Endothelial cell (in vitro differentiated cells): ENCODE data around the gene PER2. TPM values are rescaled to one million over a fixed set of nuclear protein-coding genes. Genes with fewer than 3 reads are reported as not detected.

Source experiments
- DNase-seq: peaks from one replicate; pipeline ENCODE4 v3.0.0; 2021; ENCODE audit warnings: low spot score
- H3K27ac Mint-ChIP-seq: one replicate; pipeline ENCODE4 v1.8.0; 2021; ENCODE audit warnings: mixed read lengths, inconsistent platforms; ENCODE audit not compliant: unreplicated experiment
- H3K27me3 Mint-ChIP-seq: one replicate; pipeline ENCODE4 v1.8.0; 2021; ENCODE audit warnings: mild to moderate bottlenecking, moderate library complexity, mixed read lengths, inconsistent platforms; ENCODE audit not compliant: unreplicated experiment
- H3K36me3 Mint-ChIP-seq: one replicate; pipeline ENCODE4 v1.8.0; 2021; ENCODE audit warnings: mild to moderate bottlenecking, low read depth, mixed read lengths, inconsistent platforms; ENCODE audit not compliant: unreplicated experiment
- H3K4me1 Mint-ChIP-seq: one replicate; pipeline ENCODE4 v1.8.0; 2021; ENCODE audit warnings: mild to moderate bottlenecking, mixed read lengths, inconsistent platforms; ENCODE audit not compliant: unreplicated experiment
- H3K4me3 Mint-ChIP-seq: one replicate; pipeline ENCODE4 v1.8.0; 2021; ENCODE audit warnings: mild to moderate bottlenecking, mixed read lengths, inconsistent platforms; ENCODE audit not compliant: unreplicated experiment
- H3K9me3 Mint-ChIP-seq: one replicate; pipeline ENCODE4 v1.8.0; 2021; ENCODE audit warnings: mixed read lengths, inconsistent platforms; ENCODE audit not compliant: unreplicated experiment
- total RNA-seq: library from RNA; stranded (reverse); fragmentation: NEBNext Ultra II Directional; extraction: Animal tissue kit (Norgen Biotek cat#: 25700); gene quantifications from one replicate; pipeline ENCODE4 v1.2.1, GENCODE V29; 2021; ENCODE audit not compliant: unreplicated experiment
- TF ChIP-seq, protein P1 (sequence below): fragments of 200-600 bp; sonication (generic); IDR thresholded peaks from one replicate; pipeline ENCODE4 v1.5.0; 2021; ENCODE audit warnings: antibody characterized with exemption; ENCODE audit not compliant: unreplicated experiment

PER2 gene
- total RNA-seq, 1 donor from 2014 or later = 5.5 TPM

DNA sequence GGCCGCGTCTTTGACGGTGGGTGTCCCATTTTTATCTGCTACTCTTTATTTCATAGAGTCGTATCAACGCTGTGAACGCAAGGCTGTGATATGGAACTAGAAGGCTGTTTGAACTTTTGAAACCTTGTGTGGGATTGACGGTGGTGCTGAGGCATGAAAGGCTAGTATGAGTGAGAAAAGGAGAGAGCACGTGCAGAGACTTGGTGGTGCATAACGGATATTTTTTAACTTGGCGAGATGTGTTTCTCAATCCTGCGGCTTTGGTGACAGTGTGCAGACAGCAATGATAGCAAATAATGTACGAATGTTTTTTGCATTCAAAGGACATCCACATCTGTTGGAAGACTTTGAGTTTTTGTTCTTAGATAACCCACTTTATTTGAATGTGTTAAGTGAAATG lies 54.8 kb downstream of the PER2 start:
- Mint-ChIP-seq H3K27me3 (peaks cover 27% of the 10 kb centered on the region), H3K36me3 (peaks cover 11% of the 10 kb centered on the region), H3K27ac (no peak overlapping the region), H3K4me1 (peaks cover 14% of the 10 kb centered on the region), H3K9me3 (no peaks in the 10 kb centered on the region), H3K4me3 (no peak overlapping the region)
- DNase-seq = no peak
- TF ChIP-seq, protein P1, sequence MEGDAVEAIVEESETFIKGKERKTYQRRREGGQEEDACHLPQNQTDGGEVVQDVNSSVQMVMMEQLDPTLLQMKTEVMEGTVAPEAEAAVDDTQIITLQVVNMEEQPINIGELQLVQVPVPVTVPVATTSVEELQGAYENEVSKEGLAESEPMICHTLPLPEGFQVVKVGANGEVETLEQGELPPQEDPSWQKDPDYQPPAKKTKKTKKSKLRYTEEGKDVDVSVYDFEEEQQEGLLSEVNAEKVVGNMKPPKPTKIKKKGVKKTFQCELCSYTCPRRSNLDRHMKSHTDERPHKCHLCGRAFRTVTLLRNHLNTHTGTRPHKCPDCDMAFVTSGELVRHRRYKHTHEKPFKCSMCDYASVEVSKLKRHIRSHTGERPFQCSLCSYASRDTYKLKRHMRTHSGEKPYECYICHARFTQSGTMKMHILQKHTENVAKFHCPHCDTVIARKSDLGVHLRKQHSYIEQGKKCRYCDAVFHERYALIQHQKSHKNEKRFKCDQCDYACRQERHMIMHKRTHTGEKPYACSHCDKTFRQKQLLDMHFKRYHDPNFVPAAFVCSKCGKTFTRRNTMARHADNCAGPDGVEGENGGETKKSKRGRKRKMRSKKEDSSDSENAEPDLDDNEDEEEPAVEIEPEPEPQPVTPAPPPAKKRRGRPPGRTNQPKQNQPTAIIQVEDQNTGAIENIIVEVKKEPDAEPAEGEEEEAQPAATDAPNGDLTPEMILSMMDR = no peak

DNA sequence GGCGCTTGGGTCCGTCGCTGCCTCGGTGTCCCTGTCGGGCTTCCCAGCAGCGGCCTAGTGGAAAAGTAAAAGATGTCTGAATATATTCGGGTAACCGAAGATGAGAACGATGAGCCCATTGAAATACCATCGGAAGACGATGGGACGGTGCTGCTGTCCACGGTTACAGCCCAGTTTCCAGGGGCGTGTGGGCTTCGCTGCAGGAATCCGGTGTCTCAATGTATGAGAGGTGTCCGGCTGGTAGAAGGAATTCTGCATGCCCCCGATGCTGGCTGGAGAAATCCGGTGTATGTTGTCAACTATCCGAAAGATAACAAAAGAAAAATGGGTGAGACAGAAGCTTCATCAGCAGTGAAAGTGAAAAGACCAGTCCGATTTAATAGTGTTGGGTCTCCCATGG lies 56.6 kb downstream of the PER2 start:
- Mint-ChIP-seq H3K36me3 (peaks cover 11% of the 10 kb centered on the region), H3K4me3 (peak overlapping the region; percentile 84), H3K4me1 (peaks cover 20% of the 10 kb centered on the region), H3K27me3 (peaks cover 17% of the 10 kb centered on the region), H3K27ac (no peak overlapping the region), H3K9me3 (no peaks in the 10 kb centered on the region)
- TF ChIP-seq, protein P1 = no peak
- DNase-seq = no peak

DNA sequence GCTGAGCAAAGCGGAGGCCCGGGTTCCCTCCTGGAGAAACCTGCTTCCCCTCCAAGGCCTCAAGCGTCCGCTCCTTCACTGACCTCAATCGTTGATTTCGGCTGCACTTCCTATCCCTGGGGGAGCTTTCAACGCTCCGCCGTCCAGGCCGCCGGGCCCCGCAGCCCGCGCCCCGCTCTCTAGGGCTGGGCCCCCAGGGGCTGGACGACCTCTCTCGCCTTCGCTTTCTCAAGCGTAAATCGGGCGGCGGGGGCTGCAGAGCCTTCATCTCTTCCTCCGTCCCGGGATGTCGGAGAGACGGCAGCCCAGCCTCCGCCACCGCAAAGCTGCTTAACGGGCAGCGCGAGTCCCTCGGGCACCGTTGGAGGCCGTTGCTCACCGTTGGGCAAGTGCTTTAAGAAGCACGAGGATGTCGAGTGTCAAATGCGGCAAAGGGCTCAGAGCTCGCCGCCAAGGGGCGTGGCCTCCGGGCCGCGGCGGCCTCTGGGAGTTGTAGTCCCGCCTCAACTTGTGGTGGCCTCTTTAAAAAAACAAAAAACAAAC lies 57.1 kb downstream of the PER2 start:
- TF ChIP-seq, protein P1 = no peak
- Mint-ChIP-seq H3K4me3 (peak overlapping the region; percentile 84), H3K27ac (no peak overlapping the region), H3K9me3 (no peaks in the 10 kb centered on the region), H3K4me1 (peaks cover 22% of the 10 kb centered on the region), H3K27me3 (peaks cover 18% of the 10 kb centered on the region), H3K36me3 (peaks cover 11% of the 10 kb centered on the region)
- DNase-seq = peak; percentile 78

DNA sequence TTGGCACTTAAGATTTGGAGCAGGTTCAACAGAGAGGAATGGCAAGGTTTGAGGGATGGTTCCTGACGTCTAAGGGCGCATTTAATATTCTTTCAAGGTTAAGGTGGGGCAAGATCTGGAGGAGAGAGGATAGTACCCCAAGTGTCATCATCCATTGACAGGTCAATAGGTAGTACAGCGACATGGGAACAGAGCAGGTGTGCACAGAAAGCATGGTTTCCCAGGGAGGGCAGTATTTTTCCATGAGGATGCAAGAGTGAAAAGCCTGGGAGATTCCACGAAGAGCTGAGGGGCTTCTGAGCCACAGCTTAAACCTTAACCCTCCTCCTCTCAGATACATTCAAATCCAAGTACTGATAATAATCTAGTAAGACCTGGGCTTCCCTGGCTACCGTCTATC lies 57.7 kb downstream of the PER2 start:
- Mint-ChIP-seq H3K9me3 (no peaks in the 10 kb centered on the region), H3K27me3 (peaks cover 16% of the 10 kb centered on the region), H3K4me3 (peak overlapping the region; percentile 80), H3K36me3 (peaks cover 6% of the 10 kb centered on the region), H3K4me1 (peaks cover 22% of the 10 kb centered on the region), H3K27ac (no peak overlapping the region)
- no peak for DNase-seq
- TF ChIP-seq, protein P1 = no peak

DNA sequence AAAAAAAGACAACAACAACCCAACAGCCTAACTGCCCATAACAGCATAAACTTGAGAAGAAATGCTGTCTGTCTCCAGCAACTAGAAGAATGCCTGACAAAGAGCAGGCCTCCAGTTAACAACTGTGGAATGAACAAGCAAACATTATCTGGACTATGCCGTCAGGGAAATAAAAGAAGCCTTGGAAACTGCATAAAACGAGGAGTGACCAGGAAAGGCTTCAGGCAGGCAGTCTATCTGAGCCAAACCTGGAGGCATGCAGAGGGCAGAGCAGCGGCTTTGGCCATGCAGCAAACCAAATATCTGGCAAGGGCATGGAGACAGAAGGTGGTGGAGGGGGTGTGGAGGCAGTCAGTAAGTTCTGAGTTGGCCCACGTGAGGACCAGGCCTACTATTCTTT lies 59.7 kb downstream of the PER2 start:
- Mint-ChIP-seq H3K9me3 (no peaks in the 10 kb centered on the region), H3K36me3 (peaks cover 3% of the 10 kb centered on the region), H3K4me1 (peaks cover 22% of the 10 kb centered on the region), H3K4me3 (no peak overlapping the region), H3K27me3 (peaks cover 10% of the 10 kb centered on the region), H3K27ac (no peak overlapping the region)
- no peak for DNase-seq
- TF ChIP-seq, protein P1 = no peak
